Activated CD8-positive, alpha-beta memory T cell treated with anti-CD3 and anti-CD28 coated beads, Interleukin-2, amount 10 ng/mL, durations not matched to agents 7 days and 5 days (primary cell): ENCODE results near the gene TMEM54. TPM values are rescaled to one million over a fixed set of nuclear protein-coding genes. Genes with fewer than 3 reads are reported as not detected.

Experiments
- ATAC-seq: fragments of 150-1000 bp; cut with Tn5 transposase; one replicate; pipeline ENCODE4 v1.10.0; 2021; ENCODE audit warnings: moderate library complexity
- CTCF ChIA-PET: fragments of 350-600 bp; sonication (Branson Sonifier 250); formaldehyde crosslinking; loops from one replicate; lab custom pipeline; 2021; ENCODE audit warnings: antibody characterized with exemption; lab: Charles Lee
- DNase-seq: peaks from one replicate; pipeline ENCODE4 v3.0.0-alpha.2; 2020
- H3K27ac Mint-ChIP-seq: one replicate; pipeline ENCODE4 v1.8.0; 2021; ENCODE audit warnings: mild to moderate bottlenecking, mixed read lengths
- H3K27me3 Mint-ChIP-seq: one replicate; pipeline ENCODE4 v1.8.0; 2021; ENCODE audit warnings: mixed read lengths
- H3K36me3 Mint-ChIP-seq: one replicate; pipeline ENCODE4 v1.8.0; 2021; ENCODE audit warnings: mild to moderate bottlenecking, mixed read lengths
- H3K4me1 Mint-ChIP-seq: one replicate; pipeline ENCODE4 v1.8.0; 2021; ENCODE audit warnings: mixed read lengths
- H3K4me3 Mint-ChIP-seq: one replicate; pipeline ENCODE4 v1.8.0; 2021; ENCODE audit warnings: mild to moderate bottlenecking, moderate library complexity, mixed read lengths
- H3K9me3 Mint-ChIP-seq: one replicate; pipeline ENCODE4 v1.8.0; 2022; ENCODE audit warnings: low read depth, mixed read lengths
- total RNA-seq, 2 experiments: library from RNA; stranded (reverse); gene quantifications; one replicate each; pipeline ENCODE4 v1.2.3, GENCODE V29; 2021

The TMEM54 gene
- total RNA-seq, 2 experiments from 2014 or later, result not detected

DNA sequence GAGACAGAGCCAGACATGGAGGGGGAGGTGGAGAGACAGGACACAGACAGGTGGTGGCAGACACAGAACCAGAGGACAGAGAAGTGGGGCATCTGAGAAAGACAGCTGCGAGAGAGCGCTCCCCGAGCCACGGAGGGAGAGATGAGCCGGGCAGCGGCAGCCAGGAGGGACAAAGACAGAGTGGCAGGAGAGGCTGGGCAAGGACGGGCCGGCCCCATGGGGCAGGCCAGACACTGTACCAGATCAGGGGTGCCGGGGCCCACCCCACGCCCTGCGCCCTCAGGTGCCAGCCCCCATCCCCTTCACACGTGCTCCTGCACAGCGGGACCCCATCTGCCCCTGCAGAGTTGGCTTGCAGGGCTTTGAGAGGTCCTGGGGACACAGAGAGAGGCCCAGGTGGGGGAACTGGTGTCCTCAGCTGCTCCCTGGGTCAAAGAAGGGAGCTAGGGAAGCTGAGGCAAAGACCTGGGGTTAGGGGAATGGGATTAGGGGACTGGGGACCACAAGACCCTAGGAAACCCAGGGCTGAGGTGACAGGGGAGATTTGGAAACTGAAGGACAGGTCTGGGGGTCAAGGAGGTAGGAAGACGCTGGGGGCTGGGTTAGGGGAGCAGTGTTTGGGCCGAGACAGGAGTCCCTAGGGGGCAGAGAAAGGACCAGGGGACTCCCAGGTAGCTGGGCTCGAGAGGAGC, 31.1 kb downstream of the TMEM54 start:
- H3K4me3 Mint-ChIP-seq, result no peak overlapping the region

DNA sequence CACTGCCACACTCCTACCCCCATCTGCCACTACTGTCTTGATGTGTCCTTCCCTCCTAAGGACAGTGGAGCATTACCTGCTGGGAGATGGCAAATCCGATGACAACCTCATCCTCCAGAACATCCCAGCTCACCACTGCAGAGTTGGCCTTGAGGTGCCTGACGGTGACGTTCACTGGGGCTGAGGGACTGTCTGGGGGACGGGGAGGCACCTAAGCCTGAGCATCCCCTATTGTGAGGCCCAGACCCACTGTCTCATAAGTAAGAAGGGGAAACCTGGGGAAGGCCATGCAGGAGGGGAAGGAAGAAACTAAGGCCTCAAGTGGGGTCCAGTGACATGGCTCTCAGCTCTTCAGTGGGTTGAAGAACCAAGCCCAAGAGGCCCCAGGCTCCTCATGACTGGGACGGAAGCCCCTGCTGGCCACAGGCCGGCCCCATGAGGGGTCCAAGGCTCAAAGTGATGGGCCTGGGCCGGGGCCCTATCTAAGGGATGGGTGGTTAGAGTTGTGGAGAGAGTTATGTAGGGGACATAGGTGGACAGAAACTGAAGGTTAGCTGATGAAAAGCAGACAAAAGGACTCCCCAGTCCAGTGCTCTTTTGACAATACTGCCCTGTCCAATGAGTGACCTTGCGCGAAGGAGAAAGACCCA, 32.3 kb downstream of the TMEM54 start:
- H3K9me3 Mint-ChIP-seq, result no peaks in the 10 kb centered on the region
- DNase-seq (no peak), ATAC-seq (no peak)
- no peak overlapping the region for H3K4me3 Mint-ChIP-seq
- H3K4me1 Mint-ChIP-seq, result peaks cover 10% of the 10 kb centered on the region
- CTCF ChIA-PET, result interaction anchor here (0.8 to 1.8 kb wide), 2 partner anchors 157 to 187 kb away, joined by 3 to 7 read pairs; no protein-coding TSS in a partner anchor
- peaks cover 34% of the 10 kb centered on the region for H3K27me3 Mint-ChIP-seq
- H3K27ac Mint-ChIP-seq, result no peak overlapping the region
- peaks cover 3% of the 10 kb centered on the region for H3K36me3 Mint-ChIP-seq

More for the DNA sequence above, 31.1 kb downstream of the TMEM54 start:
- no peak overlapping the region for H3K27ac Mint-ChIP-seq
- DNase-seq (no peak), ATAC-seq (no peak)
- H3K27me3 Mint-ChIP-seq, result peaks cover 44% of the 10 kb centered on the region
- CTCF ChIA-PET, result interaction anchor here (1.0 to 1.8 kb wide), 2 partner anchors 21 to 158 kb away, joined by 3 to 7 read pairs; no protein-coding TSS in a partner anchor
- H3K4me1 Mint-ChIP-seq, result peaks cover 10% of the 10 kb centered on the region
- H3K9me3 Mint-ChIP-seq, result no peaks in the 10 kb centered on the region
- H3K36me3 Mint-ChIP-seq, result no peaks in the 10 kb centered on the region

DNA sequence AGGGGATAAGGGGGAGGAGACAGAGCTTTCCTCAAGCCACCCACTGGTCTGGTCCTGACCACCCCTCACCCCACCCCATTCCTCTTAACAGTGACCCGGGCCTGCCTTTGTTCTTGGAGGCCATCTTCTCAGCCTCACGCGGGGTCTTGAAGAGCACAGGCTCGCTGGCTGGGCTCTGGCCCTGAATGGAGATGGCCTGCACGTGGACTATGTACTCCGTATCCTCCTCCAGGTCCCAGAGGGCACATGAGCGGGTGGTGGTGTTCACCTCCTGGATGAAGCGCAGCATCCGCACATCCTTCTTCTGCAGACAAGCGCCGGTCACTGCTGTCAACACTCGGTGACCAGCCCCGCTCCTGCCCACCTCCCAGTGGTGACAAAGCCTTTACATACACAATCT, 33.1 kb downstream of the TMEM54 start:
- CTCF ChIA-PET, result interaction anchor here (0.8 kb wide), 1 partner anchor 188 kb away, joined by 3 read pairs; no protein-coding TSS in a partner anchor
- H3K4me1 Mint-ChIP-seq, result peaks cover 10% of the 10 kb centered on the region
- peaks cover 31% of the 10 kb centered on the region for H3K27me3 Mint-ChIP-seq
- H3K4me3 Mint-ChIP-seq, result no peak overlapping the region
- H3K27ac Mint-ChIP-seq, result no peak overlapping the region
- H3K36me3 Mint-ChIP-seq, result peaks cover 3% of the 10 kb centered on the region
- no peaks in the 10 kb centered on the region for H3K9me3 Mint-ChIP-seq
- DNase-seq (no peak), ATAC-seq (no peak)

DNA sequence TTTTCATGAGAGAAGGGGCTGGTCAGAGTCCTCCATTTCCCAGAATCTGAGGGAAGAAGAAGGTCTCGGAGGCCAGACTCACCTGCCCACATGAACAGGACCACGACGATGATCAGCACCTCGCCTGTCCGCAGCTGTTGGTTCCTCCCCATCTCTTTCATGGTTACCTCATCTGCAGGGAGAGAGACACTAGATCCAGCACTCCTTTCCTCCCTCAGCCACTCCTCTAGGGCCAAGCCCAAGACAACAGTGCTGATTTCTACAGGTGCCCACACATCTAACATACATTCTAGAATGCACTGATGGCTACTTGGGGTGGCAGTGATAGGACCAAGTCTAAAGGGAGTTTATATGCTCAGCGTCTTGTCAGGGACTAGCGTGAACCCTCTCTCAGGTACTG, 33.5 kb downstream of the TMEM54 start:
- peaks cover 10% of the 10 kb centered on the region for H3K4me1 Mint-ChIP-seq
- H3K27ac Mint-ChIP-seq, result no peak overlapping the region
- ATAC-seq, result no peak
- H3K36me3 Mint-ChIP-seq, result peaks cover 7% of the 10 kb centered on the region
- H3K4me3 Mint-ChIP-seq, result no peak overlapping the region
- CTCF ChIA-PET, result interaction anchor here (0.6 to 1.4 kb wide), 2 partner anchors 156 to 263 kb away, joined by 3 read pairs; no protein-coding TSS in a partner anchor
- no peaks in the 10 kb centered on the region for H3K9me3 Mint-ChIP-seq
- no peak for DNase-seq
- H3K27me3 Mint-ChIP-seq, result peaks cover 28% of the 10 kb centered on the region

DNA sequence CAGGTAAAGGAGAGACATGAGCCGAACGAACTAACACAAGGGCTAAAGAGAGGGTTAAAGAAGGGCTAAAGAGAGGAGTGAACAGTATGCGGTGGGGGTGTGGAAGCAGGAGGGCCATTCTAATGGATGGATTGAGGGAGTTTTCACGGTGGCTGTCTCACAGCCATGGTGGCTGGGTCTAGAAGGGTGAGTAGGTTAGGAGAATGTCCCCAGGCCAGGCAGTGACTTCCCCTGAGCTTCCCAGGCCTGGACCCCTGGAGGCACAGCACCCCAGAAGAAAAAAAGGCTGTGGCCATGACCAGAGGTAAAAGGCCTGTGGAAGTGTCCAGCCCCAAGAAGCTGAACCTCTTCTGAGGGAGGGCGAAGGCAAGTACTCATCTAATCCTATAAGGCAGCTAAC, 34.0 kb downstream of the TMEM54 start:
- H3K9me3 Mint-ChIP-seq, result no peaks in the 10 kb centered on the region
- DNase-seq, result no peak
- peaks cover 25% of the 10 kb centered on the region for H3K27me3 Mint-ChIP-seq
- peaks cover 10% of the 10 kb centered on the region for H3K4me1 Mint-ChIP-seq
- H3K27ac Mint-ChIP-seq, result no peak overlapping the region
- ATAC-seq, result no peak
- peaks cover 9% of the 10 kb centered on the region for H3K36me3 Mint-ChIP-seq
- H3K4me3 Mint-ChIP-seq, result no peak overlapping the region
- CTCF ChIA-PET, result interaction anchor here (0.6 to 1.6 kb wide), 3 partner anchors 94 to 262 kb away, joined by 3 to 4 read pairs (median 3); no protein-coding TSS in a partner anchor

DNA sequence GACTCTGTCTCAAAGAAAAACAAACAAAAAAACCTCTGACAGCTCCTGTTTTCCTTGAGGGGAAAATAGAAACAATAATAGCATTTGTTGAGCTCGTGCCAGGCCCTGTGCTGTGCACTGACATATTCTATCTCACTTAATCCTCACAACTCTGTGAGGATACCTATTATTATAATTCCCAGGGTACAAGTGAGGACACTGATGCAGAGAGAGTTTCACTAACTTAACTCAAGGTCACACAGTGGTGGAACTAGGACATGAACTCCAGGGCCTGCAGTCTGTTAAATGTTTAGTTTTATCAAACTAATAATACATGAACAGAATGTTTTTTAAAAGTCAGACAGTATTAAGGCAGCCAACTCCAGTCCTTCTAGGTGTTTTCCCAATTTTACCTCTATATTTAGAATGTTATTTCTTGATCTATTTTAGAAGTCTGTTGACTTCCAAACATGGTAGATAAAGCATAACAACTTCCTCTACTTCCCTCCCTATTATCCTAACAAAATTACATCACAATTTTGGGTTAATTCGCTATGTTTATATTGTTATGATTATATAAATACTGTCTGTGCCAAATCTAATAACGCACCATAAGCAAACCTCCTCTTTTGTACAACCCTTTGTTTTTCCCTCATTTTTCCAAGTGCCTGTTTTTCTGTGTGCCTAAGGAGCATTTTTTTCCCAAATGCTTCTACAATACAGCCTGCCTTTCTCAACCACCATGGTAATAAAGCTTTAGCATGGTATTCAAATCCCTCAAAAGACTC, 35.4 kb downstream of the TMEM54 start:
- no peak overlapping the region for H3K4me3 Mint-ChIP-seq
- no peak for DNase-seq
- peaks cover 14% of the 10 kb centered on the region for H3K27me3 Mint-ChIP-seq
- no peak for ATAC-seq
- no peak overlapping the region for H3K27ac Mint-ChIP-seq
- peaks cover 15% of the 10 kb centered on the region for H3K36me3 Mint-ChIP-seq
- no peaks in the 10 kb centered on the region for H3K9me3 Mint-ChIP-seq
- H3K4me1 Mint-ChIP-seq, result peaks cover 2% of the 10 kb centered on the region
- CTCF ChIA-PET, result interaction anchor here (1.6 kb wide), 2 partner anchors 10 to 92 kb away, joined by 3 to 4 read pairs; no protein-coding TSS in a partner anchor

DNA sequence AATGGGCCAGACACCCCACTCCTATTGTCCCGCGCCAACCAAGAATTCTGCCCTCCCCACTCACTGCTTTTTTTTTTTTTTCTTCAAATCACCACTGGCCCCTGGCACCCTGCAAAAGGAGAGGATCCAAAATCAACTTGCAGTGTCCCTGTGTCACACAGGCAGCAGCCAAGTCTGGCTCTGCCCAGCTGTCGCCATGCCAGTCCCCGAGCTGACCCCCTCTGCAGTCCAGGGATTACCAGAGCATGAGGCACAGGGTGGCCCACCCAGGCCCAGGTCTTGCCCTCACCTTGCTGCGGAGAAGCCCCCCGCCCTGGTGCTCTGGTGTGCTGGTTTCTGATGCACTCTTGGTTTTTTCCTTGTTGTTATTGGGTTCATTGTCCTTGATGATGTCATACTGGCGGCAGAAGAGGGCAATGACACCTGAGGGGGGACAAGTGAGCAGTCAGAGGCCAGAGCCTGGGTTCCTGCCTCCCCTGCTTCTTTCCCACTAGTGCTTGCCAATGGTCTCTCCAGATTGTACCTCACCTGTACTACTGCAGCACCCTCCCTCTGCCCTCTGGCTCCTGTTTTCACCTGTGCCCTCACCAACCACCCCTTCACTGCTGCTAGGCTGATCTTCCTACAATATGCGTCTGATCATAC, 36.7 kb downstream of the TMEM54 start:
- Mint-ChIP-seq H3K36me3 (peaks cover 17% of the 10 kb centered on the region), H3K27me3 (peaks cover 5% of the 10 kb centered on the region), H3K27ac (no peak overlapping the region), H3K9me3 (no peaks in the 10 kb centered on the region), H3K4me1 (no peaks in the 10 kb centered on the region), H3K4me3 (no peak overlapping the region)
- ATAC-seq (no peak), DNase-seq (no peak)
- CTCF ChIA-PET, result interaction anchor here (1.2 to 1.4 kb wide), 2 partner anchors 10 to 12 kb away, joined by 4 to 5 read pairs; no protein-coding TSS in a partner anchor

DNA sequence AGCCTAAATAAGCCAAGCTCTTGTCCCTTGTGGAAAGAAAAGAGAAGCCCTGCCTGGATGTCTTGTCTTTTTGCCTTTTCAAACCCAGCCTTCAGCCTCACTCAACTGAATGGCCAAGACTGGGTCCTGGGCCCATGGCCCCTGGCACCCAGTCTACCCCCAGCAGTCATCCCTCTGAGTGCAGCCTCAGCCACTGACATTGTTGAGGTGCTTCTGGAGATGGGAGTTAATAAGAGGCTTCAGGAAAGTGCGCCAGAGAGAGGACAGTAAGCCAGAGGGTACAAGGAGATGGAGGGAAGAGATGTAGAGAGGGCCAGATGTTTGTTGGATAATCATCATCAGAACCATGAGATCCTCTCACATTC, 37.3 kb downstream of the TMEM54 start:
- CTCF ChIA-PET, result interaction anchor here (1.2 to 1.4 kb wide), 3 partner anchors 8 to 12 kb away, joined by 3 to 5 read pairs (median 4); no protein-coding TSS in a partner anchor
- Mint-ChIP-seq H3K27me3 (no peaks in the 10 kb centered on the region), H3K27ac (no peak overlapping the region), H3K4me1 (no peaks in the 10 kb centered on the region), H3K4me3 (no peak overlapping the region), H3K9me3 (no peaks in the 10 kb centered on the region), H3K36me3 (peaks cover 17% of the 10 kb centered on the region)
- ATAC-seq (no peak), DNase-seq (no peak)

DNA sequence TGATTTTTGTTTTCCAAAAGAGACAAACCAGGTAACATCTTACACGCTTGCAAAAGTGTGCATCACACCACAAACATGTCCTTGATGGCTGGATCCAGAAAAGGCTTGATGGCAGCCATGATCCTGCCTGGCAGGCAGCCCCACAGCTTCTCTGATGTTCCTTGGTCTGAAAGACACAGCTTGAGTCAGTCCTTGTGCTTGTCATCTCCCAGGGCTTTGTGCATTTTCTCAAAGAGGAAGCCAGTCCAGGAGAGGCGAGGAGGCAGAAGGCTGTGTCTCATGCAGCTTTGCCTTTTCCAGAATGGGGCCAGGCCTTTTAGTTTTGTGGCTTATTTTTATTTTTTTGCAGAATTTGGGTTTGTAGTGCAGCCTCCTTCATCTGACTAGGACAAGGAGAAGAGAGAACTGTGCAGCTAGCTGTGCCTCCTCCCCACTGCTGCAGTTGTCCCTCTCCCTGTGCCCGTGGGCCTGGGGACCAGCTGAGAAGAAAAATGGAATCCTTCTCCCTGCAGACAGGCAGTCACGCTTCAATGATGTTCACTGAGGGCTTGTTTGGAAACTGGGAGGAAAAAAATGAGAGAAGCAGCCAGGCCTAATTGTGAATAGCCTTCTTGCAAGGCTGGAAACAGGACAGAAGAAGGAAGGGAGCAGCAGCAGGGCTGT, 37.8 kb downstream of the TMEM54 start:
- no peak overlapping the region for H3K27ac Mint-ChIP-seq
- DNase-seq, result no peak
- ATAC-seq, result no peak
- no peaks in the 10 kb centered on the region for H3K27me3 Mint-ChIP-seq
- no peak overlapping the region for H3K4me3 Mint-ChIP-seq
- no peaks in the 10 kb centered on the region for H3K9me3 Mint-ChIP-seq
- CTCF ChIA-PET, result interaction anchor here (0.8 to 1.4 kb wide), 5 partner anchors 9 to 91 kb away, joined by 3 to 5 read pairs (median 3); no protein-coding TSS in a partner anchor
- H3K36me3 Mint-ChIP-seq, result peaks cover 17% of the 10 kb centered on the region
- no peaks in the 10 kb centered on the region for H3K4me1 Mint-ChIP-seq

DNA sequence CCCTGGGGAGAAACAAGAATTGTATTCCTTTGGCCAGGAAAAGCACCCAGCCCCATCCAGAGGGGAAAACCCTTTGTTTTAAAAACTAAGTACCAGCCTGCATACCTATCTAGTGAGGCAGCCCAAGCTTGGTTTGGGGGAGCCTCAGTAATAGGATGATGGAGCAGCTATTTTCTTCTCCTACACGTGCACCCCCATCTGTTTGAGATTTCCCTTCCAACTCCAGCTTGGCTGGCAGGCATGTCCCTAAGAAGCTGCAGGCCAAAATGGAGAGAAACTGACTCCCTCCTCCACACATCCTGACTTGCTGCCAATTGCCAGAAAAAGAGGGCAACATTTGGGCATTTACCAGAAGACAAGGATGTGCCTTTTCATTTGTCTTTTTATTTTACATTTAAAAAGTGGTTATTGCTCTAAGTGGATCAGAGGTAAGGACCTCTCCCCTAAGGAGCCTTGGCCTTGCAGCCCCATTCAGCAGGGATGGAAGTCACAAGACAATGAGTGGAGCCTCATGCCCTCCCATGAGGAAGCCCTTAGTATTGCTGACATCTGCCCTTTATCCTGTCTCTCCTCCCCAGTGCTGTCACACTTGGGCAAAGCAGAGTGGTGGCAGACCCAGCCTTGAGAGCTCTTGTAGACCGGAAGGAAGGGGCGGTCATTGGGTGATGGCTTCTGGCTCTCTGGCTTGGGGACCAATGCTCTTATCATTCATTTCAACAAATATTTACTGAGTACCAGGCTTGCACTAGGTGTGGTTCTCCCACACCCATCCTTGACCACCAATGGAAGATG, 39.1 kb downstream of the TMEM54 start:
- CTCF ChIA-PET, result interaction anchor here (0.8 to 1.7 kb wide), 7 partner anchors 10 to 150 kb away, joined by 3 to 5 read pairs (median 3); no protein-coding TSS in a partner anchor
- no peaks in the 10 kb centered on the region for H3K9me3 Mint-ChIP-seq
- no peaks in the 10 kb centered on the region for H3K27me3 Mint-ChIP-seq
- H3K4me3 Mint-ChIP-seq, result no peak overlapping the region
- no peak for ATAC-seq
- peak; percentile 23 for DNase-seq
- H3K4me1 Mint-ChIP-seq, result no peaks in the 10 kb centered on the region
- H3K27ac Mint-ChIP-seq, result no peak overlapping the region
- peaks cover 20% of the 10 kb centered on the region for H3K36me3 Mint-ChIP-seq

DNA sequence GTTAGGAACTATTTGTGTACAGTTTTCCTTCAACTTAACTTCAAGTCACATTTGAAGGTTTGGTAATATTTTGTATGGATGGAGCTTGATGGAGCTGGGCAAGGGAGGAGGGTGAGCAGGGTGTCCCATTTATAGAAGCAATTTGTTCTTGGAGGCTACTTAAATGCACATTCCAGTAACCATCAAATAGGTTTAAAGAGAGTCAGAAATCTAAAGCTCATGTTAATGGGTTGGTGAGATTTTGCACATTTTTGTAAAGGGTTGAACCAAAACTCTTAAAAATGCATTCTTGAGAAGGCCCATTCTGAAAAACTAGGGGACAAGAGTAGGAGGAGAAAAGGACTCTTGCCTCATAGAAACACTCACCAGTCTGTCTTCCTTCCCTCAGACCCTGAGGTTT, 40.6 kb downstream of the TMEM54 start:
- H3K27ac Mint-ChIP-seq, result no peak overlapping the region
- H3K27me3 Mint-ChIP-seq, result no peaks in the 10 kb centered on the region
- DNase-seq, result no peak
- no peaks in the 10 kb centered on the region for H3K4me1 Mint-ChIP-seq
- peaks cover 30% of the 10 kb centered on the region for H3K36me3 Mint-ChIP-seq
- H3K9me3 Mint-ChIP-seq, result no peaks in the 10 kb centered on the region
- ATAC-seq, result no peak
- H3K4me3 Mint-ChIP-seq, result no peak overlapping the region
- CTCF ChIA-PET, result interaction anchor here (1.2 to 1.7 kb wide), 3 partner anchors 12 to 149 kb away, joined by 3 to 7 read pairs (median 3); no protein-coding TSS in a partner anchor
